Stimulated activated CD8-positive, alpha-beta memory T cell treated with anti-CD3 and anti-CD28 coated beads, Interleukin-15, amount 100 ng/mL, for 24 hours (primary cell): ENCODE data around the gene IL3RA.
"Not testable (repeated sequence)": the region's sequence is repeated elsewhere in the genome, so short reads cannot be mapped to it uniquely, and the experiment has no call there.

ENCODE experiments used
- DNase-seq: peaks from one replicate; pipeline ENCODE4 v3.0.0-alpha.2; 2020; ENCODE audit warnings: low read depth

IL3RA gene

DNA sequence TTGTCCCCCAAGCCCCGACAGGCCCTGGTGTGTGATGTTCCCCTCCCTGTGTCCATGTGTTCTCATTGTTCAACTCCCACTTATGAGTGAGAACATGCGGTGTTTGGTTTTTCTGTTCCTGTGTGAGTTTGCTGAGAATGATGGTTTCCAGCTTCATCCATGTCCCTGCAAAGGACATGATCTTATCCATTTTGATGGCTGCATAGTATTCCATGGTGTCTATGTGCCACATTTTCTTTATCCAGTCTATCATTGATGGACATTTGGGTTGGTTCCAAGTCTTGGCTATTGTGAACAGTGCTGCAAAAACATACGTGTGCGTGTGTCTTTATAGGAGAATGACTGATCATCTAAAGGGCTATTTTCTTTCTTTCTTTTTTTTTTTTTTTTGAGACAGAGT is 4.2 kb upstream of the IL3RA start:
- not testable (repeated sequence) for DNase-seq

- DNase-seq = no peak
These were observed 1.7 kb upstream of the IL3RA start for GRCh38 chrX:1334854-1335253.

DNA sequence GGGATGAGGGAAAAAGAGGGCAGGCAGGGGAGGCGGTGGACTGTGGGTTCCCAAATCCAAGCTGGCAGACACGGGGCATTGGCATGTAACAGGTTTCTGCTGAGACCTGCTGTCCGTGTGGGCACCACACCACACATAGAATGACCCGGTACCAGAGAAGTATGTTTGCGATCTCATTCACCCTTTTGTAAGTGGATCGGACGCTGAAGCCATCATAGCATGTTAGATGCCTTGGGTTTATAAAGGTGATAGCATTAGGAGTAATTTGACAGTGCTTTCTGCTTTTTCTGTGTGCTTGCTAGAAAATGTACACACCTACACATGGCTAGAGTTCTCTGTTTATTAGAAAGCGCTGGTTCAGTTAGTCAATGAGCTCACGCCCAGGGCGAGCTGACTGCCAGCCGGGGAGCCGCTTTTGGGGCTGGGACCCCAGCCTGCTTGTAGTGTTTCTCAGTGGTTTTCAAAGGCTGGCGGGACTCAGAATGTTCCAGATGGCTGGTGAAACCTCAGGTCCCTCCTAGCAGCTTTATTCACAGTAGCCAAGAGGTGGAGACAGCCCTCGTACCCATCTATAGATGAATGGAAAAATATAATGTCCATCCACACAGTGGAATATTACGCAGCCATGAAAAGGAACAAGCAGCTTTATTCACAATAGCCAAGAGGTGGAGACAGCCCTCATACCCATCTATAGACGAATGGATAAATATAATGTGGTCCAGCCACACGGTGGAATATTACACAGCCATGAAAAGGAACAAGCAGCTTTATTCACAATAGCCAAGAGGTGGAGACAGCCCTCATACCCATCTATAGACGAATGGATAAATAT is 579 bp downstream of the IL3RA start:
- no peak for DNase-seq

DNA sequence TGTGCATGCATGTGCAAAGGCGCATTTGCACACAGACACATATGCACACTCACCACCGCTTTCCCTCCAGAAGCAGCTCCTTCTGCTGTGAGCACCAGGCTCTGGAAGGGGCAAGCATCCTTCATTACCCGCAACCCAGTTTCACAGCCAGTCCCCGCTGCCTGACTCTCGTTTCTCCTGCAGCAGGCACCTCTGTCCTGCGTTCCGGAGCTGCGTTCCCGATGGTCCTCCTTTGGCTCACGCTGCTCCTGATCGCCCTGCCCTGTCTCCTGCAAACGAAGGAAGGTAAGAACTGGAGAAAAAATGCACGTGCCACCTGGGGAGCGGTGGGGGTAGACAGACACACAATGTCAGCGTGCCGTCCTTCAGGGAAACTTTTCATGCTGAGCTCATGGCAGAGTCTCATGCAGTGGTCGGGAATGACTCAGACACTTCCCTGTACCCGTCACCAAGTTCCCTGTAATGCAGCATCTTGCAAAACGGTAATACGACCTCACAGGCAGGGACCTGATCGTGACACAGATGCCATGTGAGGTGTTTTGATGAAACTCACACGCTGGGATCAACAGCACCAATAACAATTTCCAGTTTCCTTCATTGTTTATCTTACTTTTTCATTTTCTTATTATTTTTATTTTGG is 5.1 kb downstream of the IL3RA start:
- DNase-seq = no peak

- not testable (repeated sequence) for DNase-seq
These were observed 13.0 kb downstream of the IL3RA start for GRCh38 chrX:1349606-1350005.

DNA sequence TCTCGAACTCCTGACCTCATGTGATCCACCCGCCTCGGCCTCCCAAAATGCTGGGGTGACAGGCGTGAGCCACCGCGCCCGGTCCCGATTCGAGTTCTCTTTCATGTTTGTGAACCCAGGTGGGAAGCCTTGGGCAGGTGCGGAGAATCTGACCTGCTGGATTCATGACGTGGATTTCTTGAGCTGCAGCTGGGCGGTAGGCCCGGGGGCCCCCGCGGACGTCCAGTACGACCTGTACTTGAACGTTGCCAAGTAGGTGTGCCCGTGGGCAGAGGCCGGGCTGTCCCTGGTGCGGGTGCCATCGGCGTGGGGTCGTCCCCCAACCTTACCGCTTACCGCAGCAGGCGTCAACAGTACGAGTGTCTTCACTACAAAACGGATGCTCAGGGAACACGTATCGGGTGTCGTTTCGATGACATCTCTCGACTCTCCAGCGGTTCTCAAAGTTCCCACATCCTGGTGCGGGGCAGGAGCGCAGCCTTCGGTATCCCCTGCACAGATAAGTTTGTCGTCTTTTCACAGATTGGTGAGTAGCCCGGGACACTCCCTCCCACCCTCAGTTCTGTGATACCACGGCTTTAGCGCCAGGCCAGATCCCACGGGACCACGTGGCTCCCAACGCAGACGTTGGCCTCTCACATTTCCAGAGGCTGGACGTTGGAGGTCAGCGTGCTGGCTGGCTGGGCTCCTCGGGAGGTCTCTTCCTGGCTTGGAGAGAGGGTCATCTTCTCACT is 15.6 kb downstream of the IL3RA start:
- DNase-seq = no peak

DNA sequence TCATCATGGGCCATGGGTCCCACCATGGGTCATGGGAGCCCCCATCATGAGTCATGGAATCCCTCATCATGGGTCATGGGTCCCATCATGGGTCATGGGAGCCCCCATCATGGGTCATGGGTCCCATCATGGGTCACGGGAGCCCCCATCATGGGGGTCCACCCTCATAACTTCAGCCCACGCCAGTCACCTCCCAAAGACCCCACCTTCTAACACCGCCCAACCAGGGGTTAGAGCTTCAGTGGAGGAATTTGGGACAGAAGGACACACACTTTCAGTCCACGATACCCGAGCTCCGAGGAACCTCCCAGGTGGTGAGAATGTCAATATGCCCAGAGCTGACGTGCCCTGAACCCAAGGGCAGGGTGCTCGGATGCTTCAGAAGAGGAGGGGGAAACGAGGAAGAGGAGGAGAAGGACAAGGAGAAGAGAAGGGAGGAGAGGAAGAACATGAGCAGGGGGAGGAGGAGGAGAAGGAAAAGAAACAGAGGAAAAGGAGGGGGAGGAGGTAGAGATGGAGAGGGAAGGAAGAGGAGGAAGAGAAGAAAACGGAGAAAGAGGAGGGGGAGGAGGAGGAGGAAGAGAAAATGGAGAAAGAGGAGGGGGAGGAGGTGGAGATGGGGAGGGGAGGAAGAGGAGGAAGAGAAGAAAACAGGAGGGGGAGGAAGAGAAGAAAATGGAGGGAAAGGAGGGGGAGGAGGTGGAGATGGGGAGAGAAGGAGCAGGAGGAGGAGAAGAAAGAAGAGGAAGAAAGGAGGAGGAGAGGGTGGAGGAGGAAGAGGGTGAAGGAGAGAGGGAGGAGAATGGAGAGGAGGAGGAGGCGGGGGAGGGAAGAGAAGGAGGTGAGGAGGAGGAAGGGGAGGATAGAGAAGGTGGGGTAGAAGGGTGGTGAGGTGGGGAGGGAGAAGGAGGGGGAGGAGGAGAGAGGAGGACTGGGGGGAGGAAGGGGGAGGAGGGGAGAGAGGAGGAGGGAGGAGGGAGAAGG is 17.7 kb downstream of the IL3RA start:
- DNase-seq = no peak

- DNase-seq = no peak
These were observed 18.8 kb downstream of the IL3RA start for GRCh38 chrX:1355131-1356046.

DNA sequence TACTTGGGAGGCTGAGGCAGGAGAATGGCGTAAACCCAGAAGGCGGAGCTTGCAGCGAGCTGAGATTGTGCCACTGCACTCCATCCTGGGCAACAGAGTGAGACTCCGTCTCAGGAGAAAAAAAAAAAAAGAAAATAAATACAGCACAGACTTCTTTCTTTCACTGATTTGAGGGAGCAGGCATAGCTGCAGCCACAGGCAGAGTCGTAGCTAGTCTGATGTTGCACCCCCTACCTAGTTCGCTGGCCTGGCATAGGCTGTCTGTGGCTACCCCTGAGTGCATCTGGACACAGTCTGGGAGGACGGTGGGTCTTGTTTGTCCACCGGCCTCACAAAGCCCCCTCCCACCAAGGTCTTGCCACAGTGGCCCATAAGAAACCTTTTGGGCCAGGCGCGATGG is 21.4 kb downstream of the IL3RA start:
- DNase-seq = no peak

- no peak for DNase-seq
These were observed 22.4 kb downstream of the IL3RA start for GRCh38 chrX:1358793-1359476.

GRCh38 chrX:1359477-1359873 is 22.9 kb downstream of the IL3RA start:
- no peak for DNase-seq

DNA sequence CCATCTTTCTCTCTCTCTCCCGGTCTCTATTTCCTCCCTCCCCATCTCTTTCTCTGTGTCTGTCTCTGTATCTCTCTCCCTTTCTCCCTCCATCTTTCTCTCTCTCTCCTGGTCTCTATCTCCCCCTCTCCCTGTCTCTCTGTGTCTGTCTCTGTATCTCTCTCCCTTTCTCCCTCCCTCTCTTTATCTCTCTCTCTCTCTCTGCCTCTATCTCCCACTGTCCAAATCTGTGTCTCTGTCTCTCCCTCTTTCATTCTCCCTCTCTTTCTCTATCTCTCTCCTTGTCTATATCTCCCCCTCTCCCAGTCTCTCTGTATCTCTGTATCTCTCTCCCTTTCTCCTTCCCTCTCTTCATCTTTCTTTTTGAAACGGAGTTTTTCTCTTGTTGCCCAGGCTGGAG is 23.6 kb downstream of the IL3RA start:
- no peak for DNase-seq

DNA sequence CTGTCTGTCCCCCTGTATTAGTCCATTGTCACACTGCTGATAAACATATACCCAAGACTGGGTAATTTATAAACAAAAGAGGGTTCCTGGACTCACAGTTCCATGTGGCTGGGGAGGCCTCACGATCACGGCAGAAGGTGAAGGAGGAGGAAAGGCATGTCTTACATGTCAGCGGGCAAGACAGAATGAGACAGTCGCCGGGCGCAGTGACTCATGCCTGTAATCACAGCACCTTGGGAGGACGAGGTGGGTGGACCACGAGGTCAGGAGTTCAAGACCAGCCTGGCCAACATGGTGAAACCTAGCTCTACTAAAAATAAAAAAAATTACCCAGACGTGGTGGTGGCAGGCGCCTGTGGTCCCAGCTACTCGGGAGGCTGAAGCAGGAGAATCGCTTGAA is 24.7 kb downstream of the IL3RA start:
- no peak for DNase-seq

- DNase-seq = no peak
These were observed 25.3 kb downstream of the IL3RA start for GRCh38 chrX:1361910-1362309.

- DNase-seq = not testable (repeated sequence)
These were observed 29.8 kb downstream of the IL3RA start for GRCh38 chrX:1366363-1366762.

- DNase-seq = no peak
These were observed 31.8 kb downstream of the IL3RA start for GRCh38 chrX:1368385-1368698.

GRCh38 chrX:1378306-1378759 is 41.7 kb downstream of the IL3RA start:
- no peak for DNase-seq

GRCh38 chrX:1380672-1381233 is 44.2 kb downstream of the IL3RA start:
- DNase-seq = no peak

DNA sequence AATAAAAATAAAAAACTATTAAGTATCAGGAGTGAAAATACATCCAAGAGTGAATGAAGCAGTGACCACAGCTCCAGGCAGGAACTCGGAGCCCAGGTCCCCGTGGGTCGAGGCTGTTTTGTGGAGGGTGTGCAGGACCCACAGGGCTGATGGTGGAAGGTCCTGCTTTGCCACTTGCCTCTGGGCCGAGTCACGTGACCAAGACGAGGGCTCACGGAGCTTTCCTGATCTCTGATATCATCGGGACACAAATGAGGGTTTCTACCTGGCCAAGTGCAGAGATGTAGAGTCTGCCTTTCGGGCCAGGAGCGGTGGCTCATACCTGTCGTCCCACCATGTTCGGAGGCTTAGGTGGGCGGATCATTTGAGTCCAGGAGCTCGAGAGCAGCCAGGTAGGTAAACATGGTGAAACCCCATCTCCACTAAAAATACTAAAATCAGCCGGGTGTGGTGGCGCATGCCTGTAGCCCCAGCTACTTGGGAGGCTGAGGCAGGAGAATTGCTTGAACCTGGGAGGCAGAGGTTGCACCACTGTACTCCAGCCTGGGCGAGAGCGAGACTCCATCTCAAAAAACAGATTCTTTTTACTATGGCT is 48.2 kb downstream of the IL3RA start:
- no peak for DNase-seq
